ENCODE data around the gene ADGRL3.

ADGRL3 gene

DNA sequence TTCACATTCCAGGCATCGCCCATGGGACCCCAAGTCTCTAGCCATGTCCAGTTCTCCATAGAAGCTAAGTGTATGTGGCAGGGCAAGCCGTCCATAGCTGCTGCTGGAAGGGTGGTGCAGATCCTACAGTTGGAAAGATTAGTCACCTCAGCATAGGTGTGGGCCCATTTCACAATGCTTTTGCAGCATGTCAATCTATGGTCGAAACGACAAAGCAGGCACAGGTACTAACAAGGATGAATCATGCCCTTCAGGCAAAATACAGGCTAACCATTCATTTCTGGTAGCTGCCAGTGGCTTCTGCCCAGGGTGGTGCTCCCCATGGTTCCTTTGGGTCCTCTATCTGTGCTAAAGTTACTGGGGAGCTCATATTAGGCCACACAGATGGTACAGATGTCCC, 225.2 kb downstream of the ADGRL3 start:
- no peak for DNase-seq

DNA sequence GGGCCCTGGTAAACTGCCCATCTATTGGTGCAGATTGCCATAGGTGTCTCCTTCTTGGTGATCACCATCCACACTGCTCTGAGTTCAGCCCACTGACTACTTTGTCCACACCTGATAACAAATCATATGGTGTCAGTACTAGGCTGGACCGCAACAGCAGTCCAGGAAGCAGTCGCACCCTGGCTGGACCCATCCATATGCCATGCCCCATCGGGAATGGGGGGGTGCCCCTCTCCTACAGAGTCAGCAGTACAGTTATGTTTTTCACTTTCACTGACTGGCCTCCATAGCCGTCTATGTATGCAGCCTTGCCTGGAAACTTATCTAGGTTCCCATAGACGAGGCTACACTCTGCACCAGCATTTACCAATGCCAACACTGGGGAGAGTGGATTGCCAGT, 226.1 kb downstream of the ADGRL3 start:
- DNase-seq: no peak

DNA sequence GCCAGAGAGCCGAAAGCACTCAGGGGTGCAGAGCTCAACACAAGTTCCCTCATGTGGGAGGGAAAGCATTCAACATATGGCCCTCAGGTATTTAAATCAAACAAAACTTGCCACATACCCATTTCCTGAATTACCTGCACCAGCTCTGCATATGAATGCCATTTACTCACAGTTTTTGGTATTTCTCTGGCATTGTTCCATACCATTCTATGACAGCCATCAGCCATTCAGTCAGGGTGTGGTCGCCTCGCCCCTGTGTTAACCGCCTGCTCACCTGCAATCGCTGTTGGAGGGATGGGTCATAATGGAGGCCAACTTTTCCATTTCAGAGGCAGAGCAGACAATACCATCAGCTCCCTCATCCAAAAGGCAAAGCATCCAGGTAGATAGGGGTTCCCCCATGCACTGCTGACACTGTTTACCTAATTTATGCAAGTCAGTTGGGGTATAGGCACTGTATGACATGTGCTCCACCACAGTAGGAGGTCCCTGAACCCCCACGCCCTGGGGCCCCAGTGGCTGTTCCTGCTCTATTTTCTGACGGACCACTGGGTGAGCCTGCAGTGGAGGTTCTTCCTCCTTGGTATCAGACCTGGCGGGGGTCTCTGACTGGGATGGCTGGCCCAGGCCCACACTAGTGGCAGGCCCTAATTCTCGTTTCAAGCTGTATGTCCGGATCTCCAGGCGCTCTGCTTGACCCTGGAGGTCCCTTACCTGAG, 227.1 kb downstream of the ADGRL3 start:
- no peak for DNase-seq

DNA sequence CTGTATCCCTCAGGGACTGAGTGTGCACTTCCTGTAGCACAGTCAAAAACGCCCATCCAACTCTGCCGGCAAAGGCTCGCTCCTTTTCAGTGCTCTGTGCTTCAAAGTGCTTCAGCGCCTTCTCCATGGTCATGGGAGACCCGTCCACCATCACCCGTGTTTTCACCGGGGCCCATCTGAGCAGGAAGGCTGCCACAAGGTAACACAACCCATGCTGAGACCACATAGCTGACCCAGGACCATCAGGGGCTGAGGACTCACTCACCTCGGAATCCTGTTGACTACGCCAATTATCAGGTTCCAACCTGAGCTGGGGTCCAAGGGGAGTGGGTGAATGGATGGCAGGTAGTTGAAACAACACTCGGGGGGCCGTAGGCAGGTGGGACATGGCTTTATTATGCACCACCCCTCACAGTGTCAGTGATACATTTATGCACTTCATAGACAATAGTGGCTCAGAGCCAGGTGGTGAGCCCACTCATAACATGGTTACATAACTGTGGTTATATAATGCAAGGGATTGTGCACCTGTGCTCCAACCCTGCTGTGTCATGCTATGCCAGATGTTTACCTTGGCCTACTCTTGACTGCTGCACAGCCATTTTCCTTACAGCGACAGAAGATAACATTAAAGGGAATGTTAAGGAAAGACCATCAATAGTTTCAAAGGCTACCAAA, 227.8 kb downstream of the ADGRL3 start:
- DNase-seq: no peak

DNA sequence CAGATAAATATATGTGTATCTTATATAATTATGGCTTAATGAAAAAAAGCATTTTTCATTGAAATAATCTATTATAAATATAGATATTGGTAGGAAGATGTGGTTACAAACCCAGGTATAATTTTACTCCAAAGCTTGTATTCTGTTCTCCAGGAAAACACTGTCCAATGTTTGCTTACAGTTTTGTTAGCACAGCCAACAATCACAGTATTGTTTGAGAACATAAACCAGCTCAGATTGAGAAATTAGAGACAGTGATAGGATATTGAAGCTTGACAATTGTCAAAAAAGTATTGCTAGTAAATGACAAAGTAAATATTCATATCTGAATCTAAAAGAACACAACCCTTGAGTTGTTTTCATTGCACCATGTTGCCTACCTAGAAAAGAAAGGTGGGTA, 228.8 kb downstream of the ADGRL3 start:
- DNase-seq: no peak

DNA sequence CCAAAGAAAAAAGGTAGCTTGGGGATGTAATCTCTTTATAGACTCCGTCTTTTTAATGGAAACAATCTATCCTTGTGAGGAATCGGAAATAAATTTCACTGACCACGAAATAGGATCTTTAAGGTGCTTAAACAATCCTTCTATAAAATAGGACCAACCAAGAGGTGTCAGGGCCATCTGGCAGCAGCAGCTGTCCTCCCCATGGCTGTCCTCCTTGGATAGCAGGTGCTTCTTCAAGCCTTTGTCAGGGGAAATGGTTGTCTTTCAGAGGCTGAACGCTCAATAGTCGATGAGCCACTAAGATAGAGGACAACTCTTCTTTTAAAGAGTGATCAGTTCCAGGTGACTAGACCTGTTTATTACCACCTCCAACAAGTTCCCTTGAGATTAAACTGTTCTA, 231.0 kb downstream of the ADGRL3 start:
- no peak for DNase-seq

DNA sequence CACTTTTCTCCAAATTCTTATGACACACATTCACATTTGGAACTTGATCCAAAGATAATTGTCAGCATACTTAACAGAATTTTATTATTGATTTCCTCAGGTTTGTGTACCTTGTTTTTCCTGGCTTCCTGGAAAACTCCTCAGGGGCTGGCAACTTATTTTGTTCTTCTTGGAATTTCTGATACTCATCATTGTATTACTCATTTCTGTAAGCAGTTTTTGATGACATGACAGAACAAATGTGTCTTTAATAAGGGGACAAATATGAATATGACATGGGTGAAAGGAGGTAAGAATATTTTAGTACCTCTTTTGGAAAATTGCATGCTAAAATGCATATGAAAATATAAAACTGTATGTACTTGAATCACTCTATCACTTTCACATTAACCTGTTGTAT, 237.8 kb downstream of the ADGRL3 start:
- DNase-seq: no peak

DNA sequence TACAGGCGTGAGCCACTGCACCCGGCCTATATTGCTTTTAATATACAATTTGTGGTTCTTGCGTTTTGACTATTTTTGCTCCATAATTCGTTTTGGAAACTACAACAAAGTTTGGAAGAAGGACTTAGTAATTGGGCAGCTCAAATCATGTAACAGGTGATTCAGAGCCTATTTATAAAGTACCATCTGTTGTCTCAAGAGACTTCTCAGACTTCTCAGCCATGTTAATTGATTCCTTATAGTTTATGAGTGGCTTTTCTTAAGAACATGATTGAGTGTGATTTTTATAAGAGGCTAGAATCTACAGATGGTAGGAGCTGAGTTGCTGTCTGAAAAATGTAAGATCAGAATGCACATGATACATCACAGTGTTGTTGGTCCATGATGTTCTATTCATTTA, 240.2 kb downstream of the ADGRL3 start:
- DNase-seq: no peak

DNA sequence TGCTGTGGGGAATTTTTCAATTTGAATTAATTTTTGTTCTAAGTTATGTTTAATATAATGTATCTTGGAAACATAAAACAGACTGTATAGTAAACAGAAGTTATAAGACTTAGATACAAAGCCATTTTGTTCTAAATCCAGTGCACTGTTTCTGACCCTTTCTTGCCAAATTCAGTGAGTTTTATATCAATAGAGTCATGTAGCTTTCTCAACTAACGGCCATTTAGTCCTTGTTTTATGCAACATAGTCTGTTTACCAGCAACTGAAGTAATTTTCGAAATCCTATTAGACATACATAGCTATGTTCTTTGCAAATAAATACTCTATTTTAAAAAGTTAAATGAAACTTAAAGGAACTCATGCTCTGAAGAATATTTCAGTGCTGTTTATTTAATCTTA, 242.8 kb downstream of the ADGRL3 start:
- no peak for DNase-seq

DNA sequence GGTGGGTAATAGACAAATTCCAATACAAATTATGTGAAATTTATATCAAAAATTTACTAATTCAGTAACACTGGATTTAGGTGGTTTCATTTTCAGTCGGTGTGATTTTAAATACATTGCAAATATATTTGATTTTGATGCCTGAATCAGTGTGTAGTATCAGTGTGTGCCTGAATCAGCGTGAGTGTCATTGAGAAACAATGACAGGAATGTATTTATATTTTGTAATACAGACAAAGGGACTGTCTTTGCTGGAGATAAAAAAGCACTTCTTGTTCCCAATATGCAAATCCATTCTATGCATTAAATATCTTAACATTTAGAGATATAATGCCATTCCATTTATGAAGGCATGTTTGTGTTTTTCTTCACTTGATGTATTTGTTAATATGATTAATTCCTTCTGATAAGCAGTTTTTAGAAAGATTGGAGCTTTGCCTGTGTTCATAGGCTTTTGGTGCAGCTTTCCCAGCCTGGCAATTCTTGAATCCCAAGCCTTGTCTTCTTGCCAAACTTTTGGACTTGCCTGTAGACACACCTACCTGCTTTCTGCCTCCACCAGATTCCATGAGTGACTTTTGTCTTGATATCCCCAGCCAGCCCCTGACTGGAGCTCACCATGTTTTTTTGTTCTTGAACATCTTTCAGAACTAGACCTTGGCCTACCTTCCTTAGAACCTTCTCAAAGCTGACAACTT, 243.8 kb downstream of the ADGRL3 start:
- DNase-seq: no peak

DNA sequence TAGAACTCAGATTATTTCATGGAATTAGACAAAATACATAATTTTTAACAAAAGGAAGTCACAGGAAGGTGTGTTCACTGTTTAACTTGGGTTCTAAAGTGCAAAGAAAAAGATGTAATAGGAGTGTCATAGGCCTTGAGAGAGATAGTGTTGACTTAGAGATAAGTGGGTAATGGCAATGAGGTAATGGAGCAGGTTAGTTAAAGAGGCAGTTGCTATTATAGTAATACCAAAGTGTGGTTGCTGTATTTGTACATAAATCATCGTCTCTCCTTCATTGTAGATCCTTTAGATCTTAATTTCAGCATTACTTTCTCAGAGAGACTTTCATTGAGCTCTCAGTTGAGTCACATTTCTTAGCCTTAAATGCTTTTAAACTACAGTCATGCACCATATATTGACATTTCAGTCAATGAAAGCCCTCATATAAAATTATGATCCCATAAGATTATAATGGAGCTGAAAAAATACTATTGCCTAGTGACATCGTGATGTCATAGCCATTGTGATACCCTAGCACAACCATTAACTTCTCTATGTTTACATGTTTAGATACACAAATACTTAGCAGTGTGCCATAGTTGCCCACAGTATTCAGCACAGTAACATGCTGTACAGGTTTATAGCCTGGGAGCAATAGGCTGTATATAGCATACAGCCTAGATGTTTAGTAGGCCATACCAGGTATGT, 245.4 kb downstream of the ADGRL3 start:
- DNase-seq: no peak

DNA sequence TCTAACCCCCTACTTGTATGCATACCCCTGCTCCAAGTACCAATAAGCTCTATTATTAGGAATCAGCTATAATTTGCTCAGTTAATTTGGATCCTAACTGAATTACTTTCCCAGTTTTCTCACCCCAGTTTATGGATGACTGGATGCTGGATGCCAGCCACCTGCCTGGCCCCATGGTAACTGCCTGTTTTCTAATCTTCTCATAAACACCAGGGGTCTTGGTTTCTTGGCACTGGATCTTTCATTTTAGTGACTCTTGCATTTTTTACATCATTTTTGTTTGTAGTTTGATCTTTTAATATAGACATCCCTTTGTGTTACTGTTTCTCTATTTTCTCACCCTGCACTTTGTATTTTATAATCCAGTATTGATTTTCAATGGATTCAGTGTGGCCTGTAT, 246.8 kb downstream of the ADGRL3 start:
- DNase-seq: no peak

DNA sequence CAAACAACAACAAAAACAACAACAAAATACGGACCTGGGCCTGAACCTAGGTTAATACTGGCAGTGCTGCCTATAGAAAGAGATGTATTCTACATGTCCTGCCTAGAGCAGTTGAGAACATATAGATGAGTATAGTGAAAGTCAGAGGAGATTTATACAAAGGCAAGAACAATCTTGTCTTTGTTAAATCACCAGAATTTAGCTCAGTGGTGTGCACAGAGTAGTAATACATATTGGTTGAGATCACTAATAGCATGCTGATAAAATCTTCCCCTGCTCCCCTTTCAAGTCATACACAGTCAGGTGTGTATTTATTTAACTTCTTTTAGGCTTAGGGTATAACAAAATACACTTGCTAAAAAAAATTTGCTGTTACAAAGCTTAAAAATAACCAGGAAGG, 247.8 kb downstream of the ADGRL3 start:
- DNase-seq: no peak

DNA sequence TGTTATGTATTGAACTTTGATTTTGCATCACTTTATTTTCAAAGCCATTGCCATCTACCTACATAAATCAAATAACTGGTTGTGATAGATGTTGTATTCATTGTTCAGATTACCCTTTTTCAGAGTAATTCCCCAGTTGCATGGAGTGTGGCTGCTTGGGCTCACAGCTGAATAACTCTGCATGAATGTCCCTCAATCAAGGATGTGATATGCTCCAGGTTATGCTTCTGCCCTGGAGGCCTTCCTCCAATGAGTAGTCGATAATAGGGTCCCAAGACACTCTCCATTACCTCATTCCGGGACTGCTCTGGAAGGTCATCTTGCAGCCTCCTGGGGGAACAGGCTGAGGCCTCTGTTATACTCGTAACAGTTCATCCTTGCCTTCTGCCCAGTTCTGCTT, 251.8 kb downstream of the ADGRL3 start:
- no peak for DNase-seq

DNA sequence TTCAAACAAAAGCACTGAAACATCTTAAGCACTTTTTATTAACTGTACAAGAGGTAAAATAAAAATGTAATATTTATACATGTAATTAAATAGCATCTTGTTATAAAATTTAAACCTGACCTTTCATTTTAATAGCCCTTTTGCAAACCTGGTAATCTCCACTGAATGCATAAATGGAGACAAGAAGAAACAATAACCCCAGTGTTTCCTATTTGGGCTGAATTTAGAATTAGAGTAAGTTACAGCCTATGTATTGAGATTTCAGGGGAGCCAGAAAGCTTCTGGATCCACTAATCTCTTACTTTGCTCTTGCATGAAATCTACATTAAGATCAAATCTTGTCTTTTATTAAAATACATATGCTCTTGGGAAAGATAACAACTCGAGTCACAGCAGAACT, 261.8 kb downstream of the ADGRL3 start:
- DNase-seq: no peak

DNA sequence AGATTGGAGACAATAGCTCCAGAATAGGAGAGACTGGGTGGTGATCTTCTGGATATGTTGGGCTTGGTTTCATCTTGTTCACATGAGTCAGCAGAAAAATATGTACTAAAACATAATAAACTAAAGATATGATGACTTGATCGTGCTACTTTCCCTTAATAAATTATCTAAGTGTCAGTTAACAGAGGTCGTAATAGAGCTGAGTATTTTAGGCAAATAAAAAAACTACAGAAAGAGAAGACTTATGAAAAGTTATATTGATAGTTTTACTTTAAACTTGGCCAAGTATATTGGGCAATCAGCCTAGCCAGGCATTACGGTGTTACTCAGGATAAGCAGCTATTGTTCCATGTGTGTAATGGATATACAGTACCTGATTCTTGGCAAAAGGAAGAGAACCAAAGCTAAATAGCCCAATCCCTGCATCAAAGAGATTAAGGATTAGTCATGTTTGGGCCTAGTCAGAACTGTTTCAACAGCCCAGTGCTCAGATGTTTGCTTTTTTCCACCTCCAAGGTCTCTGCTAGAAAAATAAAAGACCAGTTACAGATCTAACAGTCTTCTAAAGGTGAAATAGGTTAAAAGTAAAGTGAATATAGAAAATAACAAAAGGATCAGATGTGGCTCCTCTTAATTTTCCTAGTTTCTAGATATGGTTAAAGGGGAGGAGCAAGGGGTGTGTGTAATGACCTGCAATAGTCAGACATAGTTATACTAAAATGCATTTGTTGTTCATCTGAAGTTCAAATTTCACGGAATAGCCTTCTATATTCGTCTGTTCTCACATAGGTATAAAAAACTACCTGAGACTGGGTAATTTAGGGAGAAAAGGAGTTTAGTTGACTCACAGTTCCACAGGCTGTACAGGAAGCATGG, 262.6 kb downstream of the ADGRL3 start:
- no peak for DNase-seq

DNA sequence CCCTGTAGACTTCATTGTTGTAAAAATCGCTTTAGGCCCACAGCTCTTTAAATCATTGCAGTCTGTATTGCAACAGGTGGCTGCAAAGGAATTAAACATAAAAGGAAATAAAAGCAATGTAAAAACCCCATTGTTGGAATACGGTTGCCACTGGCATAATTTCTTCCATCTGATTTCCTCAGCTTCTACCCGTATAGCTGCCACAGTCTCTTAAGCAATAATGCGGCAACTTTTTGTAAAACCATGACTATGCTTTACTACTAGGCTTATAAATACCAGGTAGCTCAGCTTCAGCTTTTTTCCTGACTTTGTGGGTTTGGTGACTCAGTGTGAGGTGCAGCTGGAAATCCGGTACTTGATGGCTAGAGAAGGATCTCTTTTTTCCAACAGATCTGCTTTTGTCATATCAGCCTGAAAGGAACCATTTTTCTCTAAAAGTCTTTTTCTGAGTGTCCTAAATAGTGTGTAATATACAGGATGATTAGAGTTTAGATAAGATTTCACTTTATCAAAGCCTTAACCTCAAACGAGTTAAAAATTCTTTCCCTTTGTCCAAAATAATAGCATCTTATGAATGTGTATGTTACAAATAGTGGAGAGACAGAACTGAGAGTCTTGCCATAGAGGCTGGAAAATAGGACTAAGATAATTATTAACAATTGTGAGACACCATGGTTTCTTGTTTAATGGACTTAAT, 268.0 kb downstream of the ADGRL3 start:
- peak in 1 of 56 donors; percentile 2 for DNase-seq

DNA sequence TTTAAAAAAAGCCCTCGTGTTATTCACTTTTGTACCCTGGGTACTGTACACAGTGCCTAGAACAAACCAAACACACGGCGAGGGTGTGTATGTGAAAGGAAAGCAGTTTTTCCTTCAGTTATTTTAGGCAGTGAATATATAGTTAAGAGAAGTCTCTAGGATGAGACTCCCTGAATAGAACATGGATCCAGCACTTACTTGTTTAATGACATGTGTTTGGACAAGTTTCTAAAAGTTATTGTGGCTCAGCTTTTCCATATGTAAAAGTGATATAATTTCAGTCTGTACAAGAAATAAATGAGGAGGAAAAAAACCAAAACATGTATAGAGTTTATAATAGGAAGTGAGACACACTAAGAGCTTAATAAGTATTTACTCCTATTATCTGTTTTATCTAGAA, 273.2 kb downstream of the ADGRL3 start:
- DNase-seq: no peak

DNA sequence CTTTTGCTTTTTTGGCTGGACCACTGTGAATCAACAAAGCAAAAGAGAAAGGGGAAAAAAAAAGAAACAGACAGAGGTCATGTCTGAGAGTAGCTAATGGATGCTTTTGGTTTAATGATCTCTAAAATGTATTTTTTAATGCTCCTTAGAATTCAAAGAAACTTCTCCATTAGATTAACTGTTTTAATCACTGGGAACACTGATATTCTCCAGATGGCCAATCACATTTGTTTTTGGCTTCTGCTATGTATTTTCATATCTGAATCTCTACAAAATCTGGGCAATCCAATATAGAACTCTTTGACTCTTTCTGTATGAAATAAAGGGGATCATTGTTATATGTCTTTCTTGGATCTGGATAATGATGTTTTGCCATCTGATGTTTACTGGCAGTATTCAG, 278.2 kb downstream of the ADGRL3 start:
- no peak for DNase-seq

DNA sequence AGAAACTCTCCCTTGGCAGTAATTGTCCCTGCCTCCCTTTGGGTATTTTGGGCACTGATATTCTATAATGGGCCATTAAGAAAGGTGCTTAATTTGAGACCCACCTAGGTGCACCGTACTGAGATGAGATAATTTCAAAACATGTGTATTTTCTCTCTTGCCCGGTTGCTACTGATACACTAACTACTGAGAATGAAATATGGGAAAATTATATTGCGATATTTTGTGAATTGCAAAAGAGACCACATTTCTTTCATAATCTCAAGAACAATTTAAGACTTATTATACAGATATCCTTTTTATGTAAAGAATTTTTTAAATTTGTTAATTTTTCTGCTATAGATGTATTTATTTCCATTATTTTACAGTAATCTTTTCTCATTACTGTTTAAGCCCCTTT, 284.9 kb downstream of the ADGRL3 start:
- DNase-seq: no peak

DNA sequence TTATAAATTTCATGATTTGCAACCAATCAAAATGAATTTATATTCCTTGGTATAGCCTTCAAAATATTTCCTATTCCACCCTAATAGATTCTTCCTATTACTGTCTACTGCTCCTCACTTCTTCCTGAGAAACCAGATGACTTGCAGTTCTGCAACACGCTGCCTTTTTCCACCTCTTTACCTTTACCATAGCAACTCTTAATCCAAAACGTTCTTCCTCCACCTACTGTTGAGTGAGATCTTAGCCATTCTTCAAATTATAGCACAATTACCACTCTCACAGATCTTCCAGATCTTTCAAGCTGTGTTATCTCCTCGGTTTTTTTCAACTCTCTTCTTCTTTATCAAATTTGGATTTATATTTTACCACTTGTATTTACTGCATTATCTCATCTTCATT, 289.8 kb downstream of the ADGRL3 start:
- no peak for DNase-seq
